Measurements from ENCODE around the gene EEF1G.
"Not testable (repeated sequence)": the region's sequence is repeated elsewhere in the genome, so short reads cannot be mapped to it uniquely, and the experiment has no call there.

DNA sequence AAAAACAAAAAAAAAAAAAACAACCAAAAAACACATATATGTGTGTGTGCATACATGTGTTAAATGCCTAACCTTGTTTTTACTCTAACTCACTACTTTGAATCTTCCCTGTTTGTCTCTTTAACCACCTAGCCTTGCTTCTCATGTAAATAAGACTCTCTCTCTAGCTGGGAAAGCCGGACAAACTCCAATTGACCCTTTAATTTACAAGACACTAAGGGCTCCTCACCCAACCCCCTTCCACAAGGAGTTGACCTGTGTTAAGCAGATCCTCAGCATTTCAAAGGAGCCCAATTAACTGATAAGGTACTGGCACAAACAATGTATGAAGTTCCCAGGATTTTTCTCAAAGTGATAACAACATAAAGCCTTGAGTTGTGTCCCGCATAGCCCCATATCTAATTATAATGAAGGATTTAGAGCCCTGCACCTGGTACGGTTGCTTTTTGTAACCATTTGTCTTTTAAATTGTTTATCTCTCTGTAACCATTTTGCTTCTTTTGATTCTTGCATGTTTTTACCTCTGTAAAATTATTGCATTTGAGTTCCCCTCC, 11.9 kb downstream of the EEF1G start:
- TF ChIP-seq, protein P1, sequence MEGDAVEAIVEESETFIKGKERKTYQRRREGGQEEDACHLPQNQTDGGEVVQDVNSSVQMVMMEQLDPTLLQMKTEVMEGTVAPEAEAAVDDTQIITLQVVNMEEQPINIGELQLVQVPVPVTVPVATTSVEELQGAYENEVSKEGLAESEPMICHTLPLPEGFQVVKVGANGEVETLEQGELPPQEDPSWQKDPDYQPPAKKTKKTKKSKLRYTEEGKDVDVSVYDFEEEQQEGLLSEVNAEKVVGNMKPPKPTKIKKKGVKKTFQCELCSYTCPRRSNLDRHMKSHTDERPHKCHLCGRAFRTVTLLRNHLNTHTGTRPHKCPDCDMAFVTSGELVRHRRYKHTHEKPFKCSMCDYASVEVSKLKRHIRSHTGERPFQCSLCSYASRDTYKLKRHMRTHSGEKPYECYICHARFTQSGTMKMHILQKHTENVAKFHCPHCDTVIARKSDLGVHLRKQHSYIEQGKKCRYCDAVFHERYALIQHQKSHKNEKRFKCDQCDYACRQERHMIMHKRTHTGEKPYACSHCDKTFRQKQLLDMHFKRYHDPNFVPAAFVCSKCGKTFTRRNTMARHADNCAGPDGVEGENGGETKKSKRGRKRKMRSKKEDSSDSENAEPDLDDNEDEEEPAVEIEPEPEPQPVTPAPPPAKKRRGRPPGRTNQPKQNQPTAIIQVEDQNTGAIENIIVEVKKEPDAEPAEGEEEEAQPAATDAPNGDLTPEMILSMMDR (conservative IDR thresholded peaks at IDR 0.05; ENCODE audit: low read depth, low read length): not testable (repeated sequence)
- TF ChIP-seq EZH2phosphoT487 (IDR thresholded peaks at IDR 0.05; ENCODE audit: borderline replicate concordance, low read length); EZH2 (IDR thresholded peaks at IDR 0.05; ENCODE audit: low read length, unreplicated experiment): not testable (repeated sequence)
